ENCODE results near the gene SERPINA10. TPM values are rescaled to one million over a fixed set of nuclear protein-coding genes. Genes with fewer than 3 reads are reported as not detected.

The SERPINA10 gene
- polyA plus RNA-seq, 1 of the 3 experiments (the other 2 are of a cell fraction): not detected

- DNase-seq: no peak
- CTCF ChIA-PET: no interaction called here
- H4K20me1 ChIP-seq (ENCODE audit: insufficient read depth): no peaks in the 10 kb centered on the region
- no peaks in the 10 kb centered on the region for H3K79me2 ChIP-seq (ENCODE audit: insufficient read depth)
- no peak overlapping the region for H3K4me3 ChIP-seq (ENCODE audit: low read depth in 2 of 2, low read length in 1 of 2)
- H3K9ac ChIP-seq: no peak overlapping the region
- H3K27me3 ChIP-seq (ENCODE audit: insufficient read depth): no peaks in the 10 kb centered on the region
- 69% methylated on average over 5 of the region's 7 CpGs for WGBS (ENCODE audit: low lambda C conversion rate)
- H3K9me2 ChIP-seq: no peaks in the 10 kb centered on the region
- H3K4me1 ChIP-seq (ENCODE audit: control insufficient read depth in 1 of 2, insufficient read depth in 2 of 2, low read depth in 1 of 2, low read length in 1 of 2): no peaks in the 10 kb centered on the region
- no peak overlapping the region for H3K4me2 ChIP-seq
- H3K36me3 ChIP-seq (replicated peaks in 1 of 2; ENCODE audit: control insufficient read depth in 1 of 2, insufficient read depth in 2 of 2, low read length in 1 of 2): no peaks in the 10 kb centered on the region
- H3K27ac ChIP-seq (ENCODE audit: low read depth in 2 of 2, low read length in 1 of 2): no peak overlapping the region
- POLR2A ChIA-PET: no interaction called here
- H3K9me3 ChIP-seq: no peaks in the 10 kb centered on the region; the same call in 1 of the 2 replicates
- TF ChIP-seq NFIC (IDR thresholded peaks at IDR 0.05; ENCODE audit: borderline replicate concordance): no peak
- no peak for TF ChIP-seq USF1 (IDR thresholded peaks at IDR 0.05; ENCODE audit: borderline replicate concordance, low read depth)
- TF ChIP-seq, protein P1, sequence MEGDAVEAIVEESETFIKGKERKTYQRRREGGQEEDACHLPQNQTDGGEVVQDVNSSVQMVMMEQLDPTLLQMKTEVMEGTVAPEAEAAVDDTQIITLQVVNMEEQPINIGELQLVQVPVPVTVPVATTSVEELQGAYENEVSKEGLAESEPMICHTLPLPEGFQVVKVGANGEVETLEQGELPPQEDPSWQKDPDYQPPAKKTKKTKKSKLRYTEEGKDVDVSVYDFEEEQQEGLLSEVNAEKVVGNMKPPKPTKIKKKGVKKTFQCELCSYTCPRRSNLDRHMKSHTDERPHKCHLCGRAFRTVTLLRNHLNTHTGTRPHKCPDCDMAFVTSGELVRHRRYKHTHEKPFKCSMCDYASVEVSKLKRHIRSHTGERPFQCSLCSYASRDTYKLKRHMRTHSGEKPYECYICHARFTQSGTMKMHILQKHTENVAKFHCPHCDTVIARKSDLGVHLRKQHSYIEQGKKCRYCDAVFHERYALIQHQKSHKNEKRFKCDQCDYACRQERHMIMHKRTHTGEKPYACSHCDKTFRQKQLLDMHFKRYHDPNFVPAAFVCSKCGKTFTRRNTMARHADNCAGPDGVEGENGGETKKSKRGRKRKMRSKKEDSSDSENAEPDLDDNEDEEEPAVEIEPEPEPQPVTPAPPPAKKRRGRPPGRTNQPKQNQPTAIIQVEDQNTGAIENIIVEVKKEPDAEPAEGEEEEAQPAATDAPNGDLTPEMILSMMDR (IDR thresholded peaks at IDR 0.05): no peak
- TF ChIP-seq GABPA (IDR thresholded peaks at IDR 0.05; ENCODE audit: low read depth): no peak
- TF ChIP-seq EZH2phosphoT487 (IDR thresholded peaks at IDR 0.05; ENCODE audit: borderline replicate concordance, low read depth): no peak
- TF ChIP-seq, protein P2, sequence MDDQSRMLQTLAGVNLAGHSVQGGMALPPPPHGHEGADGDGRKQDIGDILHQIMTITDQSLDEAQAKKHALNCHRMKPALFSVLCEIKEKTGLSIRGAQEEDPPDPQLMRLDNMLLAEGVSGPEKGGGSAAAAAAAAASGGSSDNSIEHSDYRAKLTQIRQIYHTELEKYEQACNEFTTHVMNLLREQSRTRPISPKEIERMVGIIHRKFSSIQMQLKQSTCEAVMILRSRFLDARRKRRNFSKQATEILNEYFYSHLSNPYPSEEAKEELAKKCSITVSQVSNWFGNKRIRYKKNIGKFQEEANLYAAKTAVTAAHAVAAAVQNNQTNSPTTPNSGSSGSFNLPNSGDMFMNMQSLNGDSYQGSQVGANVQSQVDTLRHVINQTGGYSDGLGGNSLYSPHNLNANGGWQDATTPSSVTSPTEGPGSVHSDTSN (IDR thresholded peaks at IDR 0.05): no peak
- no peak for TF ChIP-seq FOSL2 (IDR thresholded peaks at IDR 0.05; ENCODE audit: borderline replicate concordance, low read depth)
- TF ChIP-seq ELF1 (IDR thresholded peaks at IDR 0.05): no peak
- TF ChIP-seq, protein P3, sequence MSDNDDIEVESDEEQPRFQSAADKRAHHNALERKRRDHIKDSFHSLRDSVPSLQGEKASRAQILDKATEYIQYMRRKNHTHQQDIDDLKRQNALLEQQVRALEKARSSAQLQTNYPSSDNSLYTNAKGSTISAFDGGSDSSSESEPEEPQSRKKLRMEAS (IDR thresholded peaks at IDR 0.05; ENCODE audit: low read depth): no peak
- no peak for TF ChIP-seq JUND (IDR thresholded peaks at IDR 0.05)
- TF ChIP-seq GATA2 (CRISPR knock-in tag; IDR thresholded peaks at IDR 0.05): no peak
- no peak for TF ChIP-seq MXI1 (IDR thresholded peaks at IDR 0.05; ENCODE audit: low read depth, low read length)
- TF ChIP-seq, protein P4, sequence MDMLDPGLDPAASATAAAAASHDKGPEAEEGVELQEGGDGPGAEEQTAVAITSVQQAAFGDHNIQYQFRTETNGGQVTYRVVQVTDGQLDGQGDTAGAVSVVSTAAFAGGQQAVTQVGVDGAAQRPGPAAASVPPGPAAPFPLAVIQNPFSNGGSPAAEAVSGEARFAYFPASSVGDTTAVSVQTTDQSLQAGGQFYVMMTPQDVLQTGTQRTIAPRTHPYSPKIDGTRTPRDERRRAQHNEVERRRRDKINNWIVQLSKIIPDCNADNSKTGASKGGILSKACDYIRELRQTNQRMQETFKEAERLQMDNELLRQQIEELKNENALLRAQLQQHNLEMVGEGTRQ (IDR thresholded peaks at IDR 0.05; ENCODE audit: borderline replicate concordance, low read depth, low read length): no peak
- no peaks in the 10 kb centered on the region for H3F3A ChIP-seq (replicated peaks; ENCODE audit: insufficient read depth)
- no peak overlapping the region for H2AFZ ChIP-seq (ENCODE audit: low read depth)
Measured at GRCh38 chr14:94303111-94303510, 10.0 kb upstream of the SERPINA10 start.

DNA sequence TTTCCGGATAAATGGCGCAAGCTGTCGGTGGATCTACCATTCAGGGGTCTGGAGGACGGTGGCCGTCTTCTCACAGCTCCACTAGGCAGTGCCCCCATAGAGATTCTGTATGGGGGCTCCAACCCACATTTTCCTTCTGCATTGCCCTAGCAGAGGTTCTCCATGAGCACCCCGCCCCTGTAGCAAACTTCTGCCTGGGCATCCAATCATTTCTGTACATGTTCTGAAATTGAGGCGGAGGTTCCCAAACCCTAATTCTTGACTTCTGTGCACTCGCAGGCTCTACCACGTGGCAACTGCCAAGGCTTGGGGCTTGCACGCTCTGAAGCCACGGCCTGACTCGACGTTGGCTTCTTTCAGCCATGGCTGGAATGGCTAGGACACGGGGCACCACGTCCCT, 5.1 kb upstream of the SERPINA10 start:
- Histone ChIP-seq H3K9me3 (no peaks in the 10 kb centered on the region), H3K27ac (ENCODE audit: low read depth in 2 of 2, low read length in 1 of 2) (no peak overlapping the region), H3K36me3 (replicated peaks in 1 of 2; ENCODE audit: control insufficient read depth in 1 of 2, insufficient read depth in 2 of 2, low read length in 1 of 2) (no peaks in the 10 kb centered on the region), H3K27me3 (ENCODE audit: insufficient read depth) (no peaks in the 10 kb centered on the region), H3K9ac (no peak overlapping the region), H3K4me2 (no peak overlapping the region), H3F3A (replicated peaks; ENCODE audit: insufficient read depth) (no peaks in the 10 kb centered on the region), H2AFZ (ENCODE audit: low read depth) (no peak overlapping the region), H3K79me2 (ENCODE audit: insufficient read depth) (no peaks in the 10 kb centered on the region), H3K4me3 (ENCODE audit: low read depth in 2 of 2, low read length in 1 of 2) (no peak overlapping the region), H3K4me1 (ENCODE audit: control insufficient read depth in 1 of 2, insufficient read depth in 2 of 2, low read depth in 1 of 2, low read length in 1 of 2) (no peaks in the 10 kb centered on the region), H4K20me1 (ENCODE audit: insufficient read depth) (no peaks in the 10 kb centered on the region), H3K9me2 (no peaks in the 10 kb centered on the region)
- DNase-seq: no peak
- 53% methylated on average over 5 of the region's 15 CpGs for WGBS (ENCODE audit: low lambda C conversion rate)
- CTCF ChIA-PET: no interaction called here
- POLR2A ChIA-PET: no interaction called here
- TF ChIP-seq MEF2A (IDR thresholded peaks at IDR 0.05; ENCODE audit: borderline replicate concordance, low read depth): no peak
- TF ChIP-seq RFX5 (IDR thresholded peaks at IDR 0.05; ENCODE audit: low read length): no peak
- no peak for TF ChIP-seq ELF1 (IDR thresholded peaks at IDR 0.05)
- TF ChIP-seq, protein P5, sequence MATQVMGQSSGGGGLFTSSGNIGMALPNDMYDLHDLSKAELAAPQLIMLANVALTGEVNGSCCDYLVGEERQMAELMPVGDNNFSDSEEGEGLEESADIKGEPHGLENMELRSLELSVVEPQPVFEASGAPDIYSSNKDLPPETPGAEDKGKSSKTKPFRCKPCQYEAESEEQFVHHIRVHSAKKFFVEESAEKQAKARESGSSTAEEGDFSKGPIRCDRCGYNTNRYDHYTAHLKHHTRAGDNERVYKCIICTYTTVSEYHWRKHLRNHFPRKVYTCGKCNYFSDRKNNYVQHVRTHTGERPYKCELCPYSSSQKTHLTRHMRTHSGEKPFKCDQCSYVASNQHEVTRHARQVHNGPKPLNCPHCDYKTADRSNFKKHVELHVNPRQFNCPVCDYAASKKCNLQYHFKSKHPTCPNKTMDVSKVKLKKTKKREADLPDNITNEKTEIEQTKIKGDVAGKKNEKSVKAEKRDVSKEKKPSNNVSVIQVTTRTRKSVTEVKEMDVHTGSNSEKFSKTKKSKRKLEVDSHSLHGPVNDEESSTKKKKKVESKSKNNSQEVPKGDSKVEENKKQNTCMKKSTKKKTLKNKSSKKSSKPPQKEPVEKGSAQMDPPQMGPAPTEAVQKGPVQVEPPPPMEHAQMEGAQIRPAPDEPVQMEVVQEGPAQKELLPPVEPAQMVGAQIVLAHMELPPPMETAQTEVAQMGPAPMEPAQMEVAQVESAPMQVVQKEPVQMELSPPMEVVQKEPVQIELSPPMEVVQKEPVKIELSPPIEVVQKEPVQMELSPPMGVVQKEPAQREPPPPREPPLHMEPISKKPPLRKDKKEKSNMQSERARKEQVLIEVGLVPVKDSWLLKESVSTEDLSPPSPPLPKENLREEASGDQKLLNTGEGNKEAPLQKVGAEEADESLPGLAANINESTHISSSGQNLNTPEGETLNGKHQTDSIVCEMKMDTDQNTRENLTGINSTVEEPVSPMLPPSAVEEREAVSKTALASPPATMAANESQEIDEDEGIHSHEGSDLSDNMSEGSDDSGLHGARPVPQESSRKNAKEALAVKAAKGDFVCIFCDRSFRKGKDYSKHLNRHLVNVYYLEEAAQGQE (IDR thresholded peaks at IDR 0.05; ENCODE audit: low read depth, low read length): no peak
- no peak for TF ChIP-seq EZH2phosphoT487 (IDR thresholded peaks at IDR 0.05; ENCODE audit: borderline replicate concordance, low read depth)
- TF ChIP-seq TAF1 (IDR thresholded peaks at IDR 0.05; ENCODE audit: borderline replicate concordance, low read depth, low read length): no peak
- TF ChIP-seq FOXM1 (IDR thresholded peaks at IDR 0.05; ENCODE audit: low read depth): no peak
- no peak for TF ChIP-seq YY1 (IDR thresholded peaks at IDR 0.05; ENCODE audit: low read depth)
- TF ChIP-seq, protein P3 (IDR thresholded peaks at IDR 0.05; ENCODE audit: low read depth): no peak
- no peak for TF ChIP-seq TCF12 (IDR thresholded peaks at IDR 0.05)
- TF ChIP-seq FOXJ3 (CRISPR knock-in tag; IDR thresholded peaks at IDR 0.05): no peak

Measured in SK-N-SH (cell line).